CD4-positive, alpha-beta T cell treated with Interleukin-17A for 4 hours (primary cell): ENCODE results near the gene CCHCR1.
"Not testable (repeated sequence)": the region's sequence is repeated elsewhere in the genome, so short reads cannot be mapped to it uniquely, and the experiment has no call there.

Experiments
- DNase-seq: peaks from one replicate; pipeline ENCODE4 v3.0.0-alpha.2; 2020; ENCODE audit warnings: mixed read lengths

The CCHCR1 gene

GRCh38 chr6:31157513-31158139 is at the start of gene CCHCR1:
TSS of gene CCHCR1 (minus strand) at chr6:31157802. CDS start at chr6:31157600, 202 bp downstream.
- no peak for DNase-seq

GRCh38 chr6:31205638-31206037 is 48.0 kb upstream of the CCHCR1 start:
- no peak for DNase-seq

- no peak for DNase-seq
These were observed 47.1 kb upstream of the CCHCR1 start for GRCh38 chr6:31204751-31205145.

GRCh38 chr6:31203345-31203979 is 45.9 kb upstream of the CCHCR1 start:
- DNase-seq, result peak; percentile 54

- DNase-seq, result peak; percentile 44
These were observed 44.9 kb upstream of the CCHCR1 start for GRCh38 chr6:31202259-31203166.

GRCh38 chr6:31199105-31199452 is 41.5 kb upstream of the CCHCR1 start:
- DNase-seq, result not testable (repeated sequence)

GRCh38 chr6:31197559-31198305 is 40.1 kb upstream of the CCHCR1 start:
- DNase-seq, result peak; percentile 92

- DNase-seq, result not testable (repeated sequence)
These were observed 38.8 kb upstream of the CCHCR1 start for GRCh38 chr6:31196251-31197022.

- DNase-seq, result not testable (repeated sequence)
These were observed 37.8 kb upstream of the CCHCR1 start for GRCh38 chr6:31195308-31195979.

GRCh38 chr6:31194061-31194834 is 36.6 kb upstream of the CCHCR1 start:
- DNase-seq, result no peak

GRCh38 chr6:31193206-31193605 is 35.6 kb upstream of the CCHCR1 start:
- no peak for DNase-seq

GRCh38 chr6:31192431-31193105 is 35.0 kb upstream of the CCHCR1 start:
- DNase-seq, result peak; percentile 66

GRCh38 chr6:31190488-31190887 is 32.9 kb upstream of the CCHCR1 start:
- no peak for DNase-seq

- not testable (repeated sequence) for DNase-seq
These were observed 31.6 kb upstream of the CCHCR1 start for GRCh38 chr6:31189223-31189622.

GRCh38 chr6:31187780-31188194 is 30.2 kb upstream of the CCHCR1 start:
- DNase-seq, result no peak

- no peak for DNase-seq
These were observed 28.6 kb upstream of the CCHCR1 start for GRCh38 chr6:31186052-31186734.

GRCh38 chr6:31185695-31186051 is 28.1 kb upstream of the CCHCR1 start:
- DNase-seq, result not testable (repeated sequence)

- DNase-seq, result not testable (repeated sequence)
These were observed 26.3 kb upstream of the CCHCR1 start for GRCh38 chr6:31183859-31184258.

GRCh38 chr6:31183287-31183686 is 25.7 kb upstream of the CCHCR1 start:
- not testable (repeated sequence) for DNase-seq
